Measurements from ENCODE around the gene AKAP13. TPM values are rescaled to one million over a fixed set of nuclear protein-coding genes. Genes with fewer than 3 reads are reported as not detected.

The AKAP13 gene
- total and polyA plus RNA-seq, 2 of the 13 experiments (the other 11 are each of a cell fraction or from before 2014, with no cell fraction given): 6.7 to 27.1 TPM

GRCh38 chr15:85707519-85708338 is 327.3 kb downstream of the AKAP13 start (continued):
- TF ChIP-seq KDM4B (CRISPR knock-in tag; IDR thresholded peaks at IDR 0.05) (peak; percentile 50; the same call in 1 of the 2 replicates), FOXM1 (CRISPR knock-in tag; IDR thresholded peaks at IDR 0.05) (no peak), HNF1B (CRISPR knock-in tag; IDR thresholded peaks at IDR 0.05) (peak; percentile 67), SALL1 (CRISPR knock-in tag; IDR thresholded peaks at IDR 0.05) (peak; percentile 75; the same call in 1 of the 2 replicates), MLX (CRISPR knock-in tag; IDR thresholded peaks at IDR 0.05) (peak; percentile 87), ZNF275 (CRISPR knock-in tag; IDR thresholded peaks at IDR 0.05; ENCODE audit: borderline replicate concordance) (no peak), ZNF790 (CRISPR knock-in tag; IDR thresholded peaks at IDR 0.05; ENCODE audit: borderline replicate concordance) (no peak), NCOR1 (IDR thresholded peaks at IDR 0.05; ENCODE audit: borderline replicate concordance, low read length) (peak; percentile 85), FOSL2 (CRISPR knock-in tag; IDR thresholded peaks at IDR 0.05) (peak; percentile 74), THRA (CRISPR knock-in tag; IDR thresholded peaks at IDR 0.05; ENCODE audit: borderline replicate concordance) (peak; percentile 67; the same call in 1 of the 2 replicates), ISL2 (CRISPR knock-in tag; IDR thresholded peaks at IDR 0.05) (peak; percentile 90), ONECUT2 (CRISPR knock-in tag; IDR thresholded peaks at IDR 0.05) (no peak), SMARCC2 (IDR thresholded peaks at IDR 0.05) (0 out of 2 replicates have a peak, but pooled peaks have one; percentile 17), TBX2 (CRISPR knock-in tag; IDR thresholded peaks at IDR 0.05; ENCODE audit: borderline replicate concordance) (peak; percentile 66; the same call in 1 of the 2 replicates), NCOA2 (CRISPR knock-in tag; IDR thresholded peaks at IDR 0.05) (peak; percentile 91), ZFY (CRISPR knock-in tag; IDR thresholded peaks at IDR 0.05) (peak; percentile 20; the same call in 1 of the 2 replicates), CEBPB (IDR thresholded peaks at IDR 0.05; ENCODE audit: borderline replicate concordance, low read depth, low read length) (peak; percentile 34; the same call in 1 of the 2 replicates), DRAP1 (CRISPR knock-in tag; IDR thresholded peaks at IDR 0.05) (peak; percentile 60; the same call in 1 of the 2 replicates), KMT2B (CRISPR knock-in tag; IDR thresholded peaks at IDR 0.05) (peak; percentile 41; the same call in 1 of the 2 replicates), PAXIP1 (CRISPR knock-in tag; conservative IDR thresholded peaks at IDR 0.05) (peak; percentile 96)
